Tibial nerve (tissue), 4 donors: ENCODE results near the gene KDM5C. TPM values are rescaled to one million over a fixed set of nuclear protein-coding genes. Genes with fewer than 3 reads are reported as not detected.

ENCODE experiments used
- DNase-seq, 2 donors: peaks; one replicate each; pipeline ENCODE4 v3.0.0-alpha.2; 2019; ENCODE audit warnings: low spot score in 2 of 2
- H3K27ac ChIP-seq, 4 donors: fragments of 200-600 bp; sonication (generic) in 3 of 4; one replicate each; pipeline ENCODE4 v1.5.1; 2017 to 2019; ENCODE audit warnings: mild to moderate bottlenecking in 1 of 4
- H3K27me3 ChIP-seq, 2 donors: fragments of 200-600 bp; sonication (generic) in 1 of 2; one replicate each; pipeline versions ENCODE4 v1.5.1 to v1.6.0; 2017 to 2019
- H3K36me3 ChIP-seq, 3 donors: fragments of 200-600 bp; sonication (generic); one replicate each; pipeline ENCODE4 v1.5.1; 2018 to 2019
- H3K4me1 ChIP-seq, 4 donors: fragments of 200-600 bp; sonication (generic) in 3 of 4; one replicate each; pipeline ENCODE4 v1.5.1; 2017 to 2019
- H3K4me3 ChIP-seq, 4 donors: fragments of 200-600 bp; sonication (generic) in 3 of 4; one replicate each; pipeline ENCODE4 v1.5.1; 2017 to 2019; ENCODE audit warnings: mild to moderate bottlenecking in 1 of 4, moderate library complexity in 1 of 4
- H3K9me3 ChIP-seq, 4 donors: fragments of 200-600 bp; sonication (generic) in 3 of 4; one replicate each; pipeline ENCODE4 v1.5.1; 2017 to 2019
- EP300 ChIP-seq, 2 donors: sonication (generic); formaldehyde crosslinking; IDR thresholded peaks; one replicate each; pipeline ENCODE4 v1.6.1; 2017; ENCODE audit warnings: antibody characterized with exemption in 2 of 2, mild to moderate bottlenecking in 1 of 2
- POLR2A ChIP-seq, 2 donors: fragments of 450-650 bp; IDR thresholded peaks; one replicate each; pipeline ENCODE4 v1.6.1; 2017; ENCODE audit warnings: antibody characterized with exemption in 2 of 2, mild to moderate bottlenecking in 2 of 2, moderate library complexity in 2 of 2
- WGBS, 2 donors: methylation state at CpG; one replicate each; pipeline ENCODE4 v1.1.5; 2018; 5-methylcytosine and 5-hydroxymethylcytosine counted together
- total RNA-seq, 4 donors: library from RNA; depleted of rRNA; stranded (reverse); fragments of >200 nt; gene quantifications; one replicate each; pipeline ENCODE4 v1.1.0, GENCODE V29; 2016
- TF ChIP-seq, protein P1 (sequence below), 5 experiments: fragments of 200-600 bp in 3 of 5; fragments of 450-650 bp in 2 of 5; sonication (generic) in 3 of 5; IDR thresholded peaks; one replicate each; pipeline ENCODE4 v1.5.1; 2016 to 2019; ENCODE audit warnings: antibody characterized with exemption in 5 of 5, mild to moderate bottlenecking in 3 of 5, moderate library complexity in 2 of 5

KDM5C gene
- total RNA-seq, 4 donors from 2014 or later, result 56.8 to 127 (median 112) TPM

- Histone ChIP-seq H3K9me3 (no peaks in the 10 kb centered on the region), H3K36me3 (peaks cover 0 to 9% (median 0%) of the 10 kb centered on the region in 3 donors), H3K27ac (no peak overlapping the region), H3K4me3 (no peak overlapping the region), H3K4me1 (no peaks in the 10 kb centered on the region), H3K27me3 (peaks cover 0 to 7% of the 10 kb centered on the region in 2 donors)
- 70 to 78% methylated on average over 12 to 13 of the region's 13 CpGs for WGBS, 2 donors
- TF ChIP-seq POLR2A (IDR thresholded peaks at IDR 0.05), result no peak
- no peak for DNase-seq
Measured at GRCh38 chrX:53257166-53257565, 32.2 kb upstream of the KDM5C start.

GRCh38 chrX:53256446-53257041, 31.5 kb upstream of the KDM5C start:
- no peaks in the 10 kb centered on the region for H3K9me3 ChIP-seq
- DNase-seq, result no peak
- H3K27me3 ChIP-seq, result peaks cover 0 to 7% of the 10 kb centered on the region in 2 donors
- no peaks in the 10 kb centered on the region for H3K4me1 ChIP-seq
- TF ChIP-seq EP300 (IDR thresholded peaks at IDR 0.05) (no peak), POLR2A (IDR thresholded peaks at IDR 0.05) (no peak)
- TF ChIP-seq, protein P1, sequence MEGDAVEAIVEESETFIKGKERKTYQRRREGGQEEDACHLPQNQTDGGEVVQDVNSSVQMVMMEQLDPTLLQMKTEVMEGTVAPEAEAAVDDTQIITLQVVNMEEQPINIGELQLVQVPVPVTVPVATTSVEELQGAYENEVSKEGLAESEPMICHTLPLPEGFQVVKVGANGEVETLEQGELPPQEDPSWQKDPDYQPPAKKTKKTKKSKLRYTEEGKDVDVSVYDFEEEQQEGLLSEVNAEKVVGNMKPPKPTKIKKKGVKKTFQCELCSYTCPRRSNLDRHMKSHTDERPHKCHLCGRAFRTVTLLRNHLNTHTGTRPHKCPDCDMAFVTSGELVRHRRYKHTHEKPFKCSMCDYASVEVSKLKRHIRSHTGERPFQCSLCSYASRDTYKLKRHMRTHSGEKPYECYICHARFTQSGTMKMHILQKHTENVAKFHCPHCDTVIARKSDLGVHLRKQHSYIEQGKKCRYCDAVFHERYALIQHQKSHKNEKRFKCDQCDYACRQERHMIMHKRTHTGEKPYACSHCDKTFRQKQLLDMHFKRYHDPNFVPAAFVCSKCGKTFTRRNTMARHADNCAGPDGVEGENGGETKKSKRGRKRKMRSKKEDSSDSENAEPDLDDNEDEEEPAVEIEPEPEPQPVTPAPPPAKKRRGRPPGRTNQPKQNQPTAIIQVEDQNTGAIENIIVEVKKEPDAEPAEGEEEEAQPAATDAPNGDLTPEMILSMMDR (IDR thresholded peaks at IDR 0.05), result no peak
- WGBS, 2 donors, result 41 to 51% methylated on average over 7 to 17 of the region's 17 CpGs
- peaks cover 0 to 9% (median 0%) of the 10 kb centered on the region in 3 donors for H3K36me3 ChIP-seq
- H3K27ac ChIP-seq, result no peak overlapping the region
- H3K4me3 ChIP-seq, result no peak overlapping the region

GRCh38 chrX:53255738-53256191, 30.8 kb upstream of the KDM5C start:
- H3K27me3 ChIP-seq, result peaks cover 0 to 7% of the 10 kb centered on the region in 2 donors
- peaks cover 0 to 15% (median 0%) of the 10 kb centered on the region in 3 donors for H3K36me3 ChIP-seq
- no peaks in the 10 kb centered on the region for H3K9me3 ChIP-seq
- H3K27ac ChIP-seq, result no peak overlapping the region
- H3K4me1 ChIP-seq, result no peaks in the 10 kb centered on the region
- DNase-seq, result no peak
- no peak overlapping the region for H3K4me3 ChIP-seq
- TF ChIP-seq, protein P1 (IDR thresholded peaks at IDR 0.05), result no peak
- no peak for TF ChIP-seq EP300 (IDR thresholded peaks at IDR 0.05)
- 76 to 79% methylated on average over 9 of the region's 9 CpGs for WGBS, 2 donors

DNA sequence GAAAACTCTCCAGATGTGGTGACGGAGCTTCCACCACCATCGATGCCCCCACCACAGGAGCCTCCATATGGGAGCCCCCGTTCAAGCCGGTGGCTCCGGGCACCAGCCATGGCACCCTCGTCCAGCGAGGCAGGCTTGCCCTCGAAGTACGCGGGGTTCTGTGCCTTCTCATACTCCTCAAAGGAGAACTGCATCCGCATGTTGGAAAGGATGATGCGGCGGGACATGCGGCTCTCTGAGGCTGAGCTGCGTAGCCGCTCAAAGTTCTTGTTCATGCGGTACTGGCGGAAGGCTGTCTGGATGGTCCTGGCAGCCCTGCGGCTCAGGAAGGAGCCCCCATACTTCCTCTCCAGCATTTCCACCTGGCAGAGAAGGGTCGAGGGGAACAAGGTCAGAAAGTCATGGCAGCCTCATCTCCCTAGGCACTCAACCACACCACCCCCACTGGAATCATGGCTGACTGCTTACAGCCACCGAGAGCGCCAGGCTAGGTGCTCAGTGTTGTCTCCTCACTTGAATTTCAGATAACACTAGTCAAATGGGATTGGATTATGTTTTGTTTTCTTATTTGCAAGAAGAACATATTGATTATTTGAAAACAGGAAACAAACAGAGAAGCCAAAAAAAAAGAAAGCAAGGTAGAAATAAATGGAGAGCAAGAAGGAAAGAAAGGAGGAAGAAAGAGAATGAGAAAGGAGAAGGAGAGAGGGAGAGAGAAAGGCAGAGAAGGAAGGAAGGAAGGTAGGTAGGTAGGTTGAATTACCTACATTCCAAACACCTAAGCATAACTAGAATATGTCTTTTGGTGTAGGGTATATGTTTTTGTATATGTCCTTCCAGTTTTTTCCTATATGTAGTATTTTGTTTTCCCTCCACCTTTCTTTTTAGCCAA, 29.8 kb upstream of the KDM5C start:
- Histone ChIP-seq H3K27me3 (peaks cover 0 to 7% of the 10 kb centered on the region in 2 donors), H3K9me3 (no peaks in the 10 kb centered on the region), H3K27ac (no peak overlapping the region), H3K4me3 (no peak overlapping the region), H3K4me1 (no peaks in the 10 kb centered on the region), H3K36me3 (peaks cover 0 to 25% (median 0%) of the 10 kb centered on the region in 3 donors)
- TF ChIP-seq, protein P1 (IDR thresholded peaks at IDR 0.05), result no peak
- TF ChIP-seq EP300 (IDR thresholded peaks at IDR 0.05), result no peak
- TF ChIP-seq POLR2A (IDR thresholded peaks at IDR 0.05), result no peak
- 85 to 90% methylated on average over 17 to 22 of the region's 22 CpGs for WGBS, 2 donors
- no peak for DNase-seq

GRCh38 chrX:53253293-53254020, 28.4 kb upstream of the KDM5C start:
- TF ChIP-seq, protein P1 (IDR thresholded peaks at IDR 0.05), result no peak
- TF ChIP-seq POLR2A (IDR thresholded peaks at IDR 0.05) (no peak), EP300 (IDR thresholded peaks at IDR 0.05) (no peak)
- Histone ChIP-seq H3K27ac (no peak overlapping the region), H3K4me3 (no peak overlapping the region), H3K9me3 (no peaks in the 10 kb centered on the region), H3K27me3 (peaks cover 0 to 12% of the 10 kb centered on the region in 2 donors), H3K4me1 (no peaks in the 10 kb centered on the region), H3K36me3 (peaks cover 0 to 29% (median 0%) of the 10 kb centered on the region in 3 donors)
- no peak for DNase-seq
- 90 to 94% methylated on average over 3 of the region's 3 CpGs for WGBS, 2 donors
